Left ventricle myocardium inferior (tissue), 1 donor: Measurements from ENCODE around the gene EEFSEC. TPM values are rescaled to one million over a fixed set of nuclear protein-coding genes. Genes with fewer than 3 reads are reported as not detected.

Experiments used
- DNase-seq: peaks from one replicate; pipeline ENCODE4 v3.0.0-alpha.2; 2020
- H3K27ac ChIP-seq: fragments of 200-600 bp; replicated peaks from 2 replicates; pipeline ENCODE4 v1.8.0; 2021
- H3K27me3 ChIP-seq: fragments of 200-600 bp; 2 replicates; pipeline ENCODE4 v1.8.0; 2021; ENCODE audit warnings: low read depth
- H3K36me3 ChIP-seq: fragments of 200-600 bp; 2 replicates; pipeline ENCODE4 v1.8.0; 2021
- H3K4me1 ChIP-seq: fragments of 200-600 bp; 2 replicates; pipeline ENCODE4 v1.8.0; 2021
- H3K4me3 ChIP-seq: fragments of 200-600 bp; 2 replicates; pipeline ENCODE4 v1.8.0; 2021; ENCODE audit warnings: mild to moderate bottlenecking, moderate library complexity
- H3K9me3 ChIP-seq: fragments of 200-600 bp; replicated peaks from 2 replicates; pipeline ENCODE4 v1.8.0; 2021
- CTCF ChIP-seq: fragments of 200-600 bp; IDR thresholded peaks from 2 replicates; pipeline ENCODE4 v1.8.0; 2021; ENCODE audit warnings: antibody characterized with exemption, mild to moderate bottlenecking, borderline replicate concordance
- intact Hi-C: fragments of 100-400 bp; cut with micrococcal nuclease; formaldehyde crosslinking; loops from one replicate; pipeline ENCODE4 v1.11.0; 2022
- total RNA-seq: library from RNA; stranded (reverse); fragmentation: NEBNext Ultra II Directional; extraction: Animal tissue kit (Norgen Biotek cat#: 25700); gene quantifications from one replicate; pipeline ENCODE4 v1.2.1, GENCODE V29; 2021
- donor health status: DM: no; HTN: yes; CAD: no; lungs with severe emphysema.

EEFSEC gene
- total RNA-seq, 1 donor from 2014 or later: 23.7 TPM

GRCh38 chr3:128442070-128442469, 288.8 kb downstream of the EEFSEC start:
- Histone ChIP-seq H3K27me3 (peaks cover 37% of the 10 kb centered on the region), H3K36me3 (no peaks in the 10 kb centered on the region), H3K27ac (no peak overlapping the region), H3K9me3 (no peaks in the 10 kb centered on the region), H3K4me1 (no peaks in the 10 kb centered on the region), H3K4me3 (no peak overlapping the region)
- intact Hi-C loops: no loop called here
- no peak for TF ChIP-seq CTCF
- no peak for DNase-seq

DNA sequence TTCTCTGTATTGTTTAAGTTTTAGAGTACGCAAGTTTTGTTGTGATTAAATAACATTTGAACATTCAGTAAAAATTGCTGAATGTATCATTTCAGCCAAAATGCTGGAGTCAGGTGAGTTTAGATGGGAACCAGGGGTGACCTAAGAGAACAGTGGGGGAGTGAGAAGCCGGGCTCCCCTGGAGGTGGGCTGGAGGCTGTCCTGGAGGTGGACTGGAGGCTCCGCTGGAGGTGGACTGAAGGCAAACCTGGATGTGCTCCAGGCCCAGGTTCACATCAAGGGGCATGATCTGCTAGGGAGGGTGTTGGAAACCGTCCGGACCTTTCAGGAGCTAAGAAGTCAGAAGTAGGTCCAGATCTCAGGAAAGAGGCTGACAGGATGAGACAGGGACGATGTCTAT, 289.7 kb downstream of the EEFSEC start:
- no peak for DNase-seq
- Histone ChIP-seq H3K4me3 (no peak overlapping the region), H3K27me3 (peaks cover 37% of the 10 kb centered on the region), H3K9me3 (no peaks in the 10 kb centered on the region), H3K36me3 (no peaks in the 10 kb centered on the region), H3K27ac (no peak overlapping the region), H3K4me1 (no peaks in the 10 kb centered on the region)
- intact Hi-C loops: no loop called here
- TF ChIP-seq CTCF: no peak

- intact Hi-C loops: no loop called here
- Histone ChIP-seq H3K36me3 (no peaks in the 10 kb centered on the region), H3K27me3 (peaks cover 28% of the 10 kb centered on the region), H3K4me1 (no peaks in the 10 kb centered on the region), H3K9me3 (no peaks in the 10 kb centered on the region), H3K4me3 (no peak overlapping the region), H3K27ac (no peak overlapping the region)
- TF ChIP-seq CTCF: no peak
- no peak for DNase-seq
Measured at GRCh38 chr3:128443771-128444170, 290.5 kb downstream of the EEFSEC start.

DNA sequence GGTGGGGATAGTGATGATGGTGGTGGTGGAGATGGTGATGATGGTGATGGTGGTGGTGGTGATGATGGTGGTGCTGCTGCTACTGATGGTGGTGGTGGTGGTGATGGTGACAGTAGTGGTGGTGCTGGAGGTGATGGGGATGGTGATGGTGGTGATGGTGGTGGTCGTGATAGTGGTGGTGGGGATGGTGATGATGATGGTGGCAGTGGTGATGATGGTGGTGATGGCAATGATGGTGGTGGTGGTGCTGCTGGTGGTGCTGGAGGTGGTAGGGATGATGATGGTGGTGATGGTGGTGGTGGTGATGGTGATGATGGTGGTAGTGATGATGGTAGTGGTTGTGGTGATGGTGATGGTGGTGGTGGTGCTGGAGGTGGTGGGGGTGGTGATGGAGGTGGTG, 292.1 kb downstream of the EEFSEC start:
- Histone ChIP-seq H3K27me3 (peaks cover 18% of the 10 kb centered on the region), H3K9me3 (no peaks in the 10 kb centered on the region), H3K4me1 (no peaks in the 10 kb centered on the region), H3K27ac (no peak overlapping the region), H3K36me3 (no peaks in the 10 kb centered on the region), H3K4me3 (no peak overlapping the region)
- TF ChIP-seq CTCF: no peak
- no peak for DNase-seq
- intact Hi-C loops: no loop called here

DNA sequence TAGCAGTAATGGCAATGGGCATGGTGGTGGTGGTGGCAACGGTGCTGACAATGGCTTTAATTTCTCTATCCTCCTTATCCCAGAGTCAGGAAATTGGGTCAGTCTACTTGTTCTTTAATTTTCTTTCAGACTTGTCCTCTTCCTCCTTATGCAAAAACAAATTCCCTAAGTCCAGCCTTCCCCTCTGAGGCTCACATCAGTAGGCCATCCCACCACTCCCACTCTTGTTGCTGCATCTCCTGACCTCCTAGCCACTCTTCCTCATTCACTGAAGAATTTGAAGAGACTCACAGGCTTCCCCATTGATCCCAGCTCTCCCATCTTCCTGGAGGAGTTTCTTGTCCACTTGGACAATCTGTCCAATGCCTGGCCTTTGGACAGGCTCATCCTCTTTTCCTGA, 293.5 kb downstream of the EEFSEC start:
- no peaks in the 10 kb centered on the region for H3K4me1 ChIP-seq
- no peaks in the 10 kb centered on the region for H3K36me3 ChIP-seq
- no peak overlapping the region for H3K27ac ChIP-seq
- DNase-seq: no peak
- intact Hi-C loops: no loop called here
- peaks cover 11% of the 10 kb centered on the region for H3K27me3 ChIP-seq
- H3K9me3 ChIP-seq: no peaks in the 10 kb centered on the region
- no peak for TF ChIP-seq CTCF
- no peak overlapping the region for H3K4me3 ChIP-seq

- Histone ChIP-seq H3K9me3 (no peaks in the 10 kb centered on the region), H3K27me3 (peaks cover 9% of the 10 kb centered on the region), H3K4me3 (no peak overlapping the region), H3K36me3 (no peaks in the 10 kb centered on the region), H3K27ac (no peak overlapping the region), H3K4me1 (no peaks in the 10 kb centered on the region)
- intact Hi-C loops: no loop called here
- DNase-seq: no peak
- no peak for TF ChIP-seq CTCF
Measured at GRCh38 chr3:128447561-128448013, 294.3 kb downstream of the EEFSEC start.
